H1 (cell line): Measurements from ENCODE around the gene LSM14B. TPM values are rescaled to one million over a fixed set of nuclear protein-coding genes. Genes with fewer than 3 reads are reported as not detected.

ENCODE experiments used
- CHD2 ChIP-seq: IDR thresholded peaks from 2 replicates; pipeline ENCODE4 v1.6.1; 2012; ENCODE audit warnings: low read length, improper control_type of control experiment
- CREB1 ChIP-seq: IDR thresholded peaks from 2 replicates; pipeline ENCODE4 v1.6.1; 2012; ENCODE audit warnings: inconsistent platforms
- CTBP2 ChIP-seq: IDR thresholded peaks from 2 replicates; pipeline ENCODE4 v1.7.0; 2011; ENCODE audit warnings: borderline replicate concordance, mild to moderate bottlenecking, moderate library complexity, mixed read lengths, low read length; ENCODE audit not compliant: insufficient read depth, insufficient read length
- MAX ChIP-seq: IDR thresholded peaks from 2 replicates; pipeline ENCODE4 v1.6.1; 2012; ENCODE audit warnings: inconsistent platforms
- NANOG ChIP-seq: IDR thresholded peaks from 2 replicates; pipeline ENCODE4 v1.6.1; 2011; ENCODE audit warnings: low read length, low read depth, mild to moderate bottlenecking, inconsistent platforms; ENCODE audit not compliant: insufficient read depth, poor library complexity, severe bottlenecking
- NRF1 ChIP-seq: IDR thresholded peaks from 2 replicates; pipeline ENCODE4 v1.6.1; 2011; ENCODE audit warnings: mild to moderate bottlenecking, low read depth, low read length, improper control_type of control experiment
- RBBP5 ChIP-seq: IDR thresholded peaks from 2 replicates; pipeline ENCODE4 v1.7.1; 2012; ENCODE audit warnings: low read depth, mild to moderate bottlenecking, inconsistent platforms, low read length, moderate library complexity, borderline replicate concordance
- ZNF274 ChIP-seq: IDR thresholded peaks from 2 replicates; pipeline ENCODE4 v1.7.0; 2012; ENCODE audit warnings: low read length, borderline replicate concordance; ENCODE audit errors: extremely low read depth
- polyA plus RNA-seq, 7 experiments: library from polyadenylated mRNA; depleted of rRNA in 3 of 7; stranded (reverse) in 5 of 7; unstranded in 2 of 7; fragments of >200 nt in 5 of 7; fragments of 200-250 nt in 2 of 7; gene quantifications; 1 replicate in 5 of 7; 2 replicates in 1 of 7; 4 replicates in 1 of 7; pipeline versions ENCODE4 v1.2.1 to v1.2.3, GENCODE V29; 2011 to 2013; ENCODE audit warnings: missing spikeins in 2 of 7, mixed read lengths in 2 of 7
- total RNA-seq: library from RNA; stranded (reverse); fragmentation: NEBNext Ultra II Directional; extraction: Animal tissue kit (Norgen Biotek cat#: 25700); gene quantifications from 2 replicates; pipeline ENCODE4 v1.2.1, GENCODE V29; 2021
- TF ChIP-seq, protein P1 (sequence below): fragments of 300-600 bp; sonication (generic); IDR thresholded peaks from 2 replicates; pipeline ENCODE4 v1.7.1; 2012; ENCODE audit warnings: low read length, moderate library complexity, mild to moderate bottlenecking, inconsistent platforms; ENCODE audit not compliant: insufficient replicate concordance

Gene LSM14B
- total and polyA plus RNA-seq, 2 of the 8 experiments (the other 6 are each of a cell fraction or from before 2014, with no cell fraction given), result 58.3 to 65.6 TPM

GRCh38 chr20:62138912-62139311, 16.6 kb downstream of the LSM14B start (continued):
- TF ChIP-seq, protein P1, sequence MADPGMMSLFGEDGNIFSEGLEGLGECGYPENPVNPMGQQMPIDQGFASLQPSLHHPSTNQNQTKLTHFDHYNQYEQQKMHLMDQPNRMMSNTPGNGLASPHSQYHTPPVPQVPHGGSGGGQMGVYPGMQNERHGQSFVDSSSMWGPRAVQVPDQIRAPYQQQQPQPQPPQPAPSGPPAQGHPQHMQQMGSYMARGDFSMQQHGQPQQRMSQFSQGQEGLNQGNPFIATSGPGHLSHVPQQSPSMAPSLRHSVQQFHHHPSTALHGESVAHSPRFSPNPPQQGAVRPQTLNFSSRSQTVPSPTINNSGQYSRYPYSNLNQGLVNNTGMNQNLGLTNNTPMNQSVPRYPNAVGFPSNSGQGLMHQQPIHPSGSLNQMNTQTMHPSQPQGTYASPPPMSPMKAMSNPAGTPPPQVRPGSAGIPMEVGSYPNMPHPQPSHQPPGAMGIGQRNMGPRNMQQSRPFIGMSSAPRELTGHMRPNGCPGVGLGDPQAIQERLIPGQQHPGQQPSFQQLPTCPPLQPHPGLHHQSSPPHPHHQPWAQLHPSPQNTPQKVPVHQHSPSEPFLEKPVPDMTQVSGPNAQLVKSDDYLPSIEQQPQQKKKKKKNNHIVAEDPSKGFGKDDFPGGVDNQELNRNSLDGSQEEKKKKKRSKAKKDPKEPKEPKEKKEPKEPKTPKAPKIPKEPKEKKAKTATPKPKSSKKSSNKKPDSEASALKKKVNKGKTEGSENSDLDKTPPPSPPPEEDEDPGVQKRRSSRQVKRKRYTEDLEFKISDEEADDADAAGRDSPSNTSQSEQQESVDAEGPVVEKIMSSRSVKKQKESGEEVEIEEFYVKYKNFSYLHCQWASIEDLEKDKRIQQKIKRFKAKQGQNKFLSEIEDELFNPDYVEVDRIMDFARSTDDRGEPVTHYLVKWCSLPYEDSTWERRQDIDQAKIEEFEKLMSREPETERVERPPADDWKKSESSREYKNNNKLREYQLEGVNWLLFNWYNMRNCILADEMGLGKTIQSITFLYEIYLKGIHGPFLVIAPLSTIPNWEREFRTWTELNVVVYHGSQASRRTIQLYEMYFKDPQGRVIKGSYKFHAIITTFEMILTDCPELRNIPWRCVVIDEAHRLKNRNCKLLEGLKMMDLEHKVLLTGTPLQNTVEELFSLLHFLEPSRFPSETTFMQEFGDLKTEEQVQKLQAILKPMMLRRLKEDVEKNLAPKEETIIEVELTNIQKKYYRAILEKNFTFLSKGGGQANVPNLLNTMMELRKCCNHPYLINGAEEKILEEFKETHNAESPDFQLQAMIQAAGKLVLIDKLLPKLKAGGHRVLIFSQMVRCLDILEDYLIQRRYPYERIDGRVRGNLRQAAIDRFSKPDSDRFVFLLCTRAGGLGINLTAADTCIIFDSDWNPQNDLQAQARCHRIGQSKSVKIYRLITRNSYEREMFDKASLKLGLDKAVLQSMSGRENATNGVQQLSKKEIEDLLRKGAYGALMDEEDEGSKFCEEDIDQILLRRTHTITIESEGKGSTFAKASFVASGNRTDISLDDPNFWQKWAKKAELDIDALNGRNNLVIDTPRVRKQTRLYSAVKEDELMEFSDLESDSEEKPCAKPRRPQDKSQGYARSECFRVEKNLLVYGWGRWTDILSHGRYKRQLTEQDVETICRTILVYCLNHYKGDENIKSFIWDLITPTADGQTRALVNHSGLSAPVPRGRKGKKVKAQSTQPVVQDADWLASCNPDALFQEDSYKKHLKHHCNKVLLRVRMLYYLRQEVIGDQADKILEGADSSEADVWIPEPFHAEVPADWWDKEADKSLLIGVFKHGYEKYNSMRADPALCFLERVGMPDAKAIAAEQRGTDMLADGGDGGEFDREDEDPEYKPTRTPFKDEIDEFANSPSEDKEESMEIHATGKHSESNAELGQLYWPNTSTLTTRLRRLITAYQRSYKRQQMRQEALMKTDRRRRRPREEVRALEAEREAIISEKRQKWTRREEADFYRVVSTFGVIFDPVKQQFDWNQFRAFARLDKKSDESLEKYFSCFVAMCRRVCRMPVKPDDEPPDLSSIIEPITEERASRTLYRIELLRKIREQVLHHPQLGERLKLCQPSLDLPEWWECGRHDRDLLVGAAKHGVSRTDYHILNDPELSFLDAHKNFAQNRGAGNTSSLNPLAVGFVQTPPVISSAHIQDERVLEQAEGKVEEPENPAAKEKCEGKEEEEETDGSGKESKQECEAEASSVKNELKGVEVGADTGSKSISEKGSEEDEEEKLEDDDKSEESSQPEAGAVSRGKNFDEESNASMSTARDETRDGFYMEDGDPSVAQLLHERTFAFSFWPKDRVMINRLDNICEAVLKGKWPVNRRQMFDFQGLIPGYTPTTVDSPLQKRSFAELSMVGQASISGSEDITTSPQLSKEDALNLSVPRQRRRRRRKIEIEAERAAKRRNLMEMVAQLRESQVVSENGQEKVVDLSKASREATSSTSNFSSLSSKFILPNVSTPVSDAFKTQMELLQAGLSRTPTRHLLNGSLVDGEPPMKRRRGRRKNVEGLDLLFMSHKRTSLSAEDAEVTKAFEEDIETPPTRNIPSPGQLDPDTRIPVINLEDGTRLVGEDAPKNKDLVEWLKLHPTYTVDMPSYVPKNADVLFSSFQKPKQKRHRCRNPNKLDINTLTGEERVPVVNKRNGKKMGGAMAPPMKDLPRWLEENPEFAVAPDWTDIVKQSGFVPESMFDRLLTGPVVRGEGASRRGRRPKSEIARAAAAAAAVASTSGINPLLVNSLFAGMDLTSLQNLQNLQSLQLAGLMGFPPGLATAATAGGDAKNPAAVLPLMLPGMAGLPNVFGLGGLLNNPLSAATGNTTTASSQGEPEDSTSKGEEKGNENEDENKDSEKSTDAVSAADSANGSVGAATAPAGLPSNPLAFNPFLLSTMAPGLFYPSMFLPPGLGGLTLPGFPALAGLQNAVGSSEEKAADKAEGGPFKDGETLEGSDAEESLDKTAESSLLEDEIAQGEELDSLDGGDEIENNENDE, result no peak
- TF ChIP-seq NANOG (no peak), CTBP2 (no peak), CREB1 (no peak), RBBP5 (no peak), MAX (no peak), ZNF274 (no peak), CHD2 (no peak), NRF1 (no peak)
